ENCODE measurements around the gene SLC12A7.

Gene SLC12A7

GRCh38 chr5:1043327-1043726, 68.5 kb downstream of the SLC12A7 start:
- H3K9me3 ChIP-seq (ENCODE audit: control extremely low read depth in 1 of 5, control insufficient read depth in 4 of 5, insufficient read depth in 2 of 5, low read depth in 1 of 5, low read length in 4 of 5), result peaks cover 0 to 3% (median 0%) of the 10 kb centered on the region in 5 experiments
- POLR2A ChIA-PET, result no interaction called here
- WGBS (ENCODE audit: insufficient coverage), result 94% methylated on average over 7 of the region's 7 CpGs

GRCh38 chr5:1042626-1043025, 69.2 kb downstream of the SLC12A7 start:
- ChIA-PET CTCF (no interaction called here), POLR2A (no interaction called here)
- peaks cover 0 to 2% (median 0%) of the 10 kb centered on the region in 5 experiments for H3K27me3 ChIP-seq (replicated peaks in 2 of 5; ENCODE audit: control insufficient read depth in 4 of 5, insufficient read depth in 5 of 5, low read length in 4 of 5)
- WGBS (ENCODE audit: insufficient coverage), result 91% methylated on average over 7 of the region's 7 CpGs
- peaks cover 0 to 3% (median 0%) of the 10 kb centered on the region in 5 experiments for H3K9me3 ChIP-seq (ENCODE audit: control extremely low read depth in 1 of 5, control insufficient read depth in 4 of 5, insufficient read depth in 2 of 5, low read depth in 1 of 5, low read length in 4 of 5)
- H3K27ac ChIP-seq (ENCODE audit: insufficient read depth in 1 of 2, low read depth in 1 of 2, low read length in 2 of 2, poor library complexity in 1 of 2, severe bottlenecking in 2 of 2), result no peak overlapping the region
- no peak for DNase-seq
- H3K4me3 ChIP-seq (ENCODE audit: control insufficient read depth in 1 of 7, extremely low read depth in 1 of 7, insufficient read depth in 4 of 7, low read depth in 2 of 7, low read length in 6 of 7), result no peak overlapping the region
- H3K4me1 ChIP-seq (ENCODE audit: control extremely low read depth in 1 of 4, control insufficient read depth in 4 of 4, insufficient read depth in 4 of 4, low read length in 3 of 4), result no peaks in the 10 kb centered on the region
- H3K36me3 ChIP-seq (ENCODE audit: control insufficient read depth in 4 of 4, insufficient read depth in 4 of 4, low read length in 3 of 4), result no peaks in the 10 kb centered on the region

More at GRCh38 chr5:1043327-1043726, 68.5 kb downstream of the SLC12A7 start:
- H3K36me3 ChIP-seq (ENCODE audit: control insufficient read depth in 4 of 4, insufficient read depth in 4 of 4, low read length in 3 of 4), result no peaks in the 10 kb centered on the region
- no peak for DNase-seq
- H3K27me3 ChIP-seq (replicated peaks in 2 of 5; ENCODE audit: control insufficient read depth in 4 of 5, insufficient read depth in 5 of 5, low read length in 4 of 5), result peaks cover 0 to 2% (median 0%) of the 10 kb centered on the region in 5 experiments
- no peak overlapping the region for H3K4me3 ChIP-seq (ENCODE audit: control insufficient read depth in 1 of 7, extremely low read depth in 1 of 7, insufficient read depth in 4 of 7, low read depth in 2 of 7, low read length in 6 of 7)
- no peaks in the 10 kb centered on the region for H3K4me1 ChIP-seq (ENCODE audit: control extremely low read depth in 1 of 4, control insufficient read depth in 4 of 4, insufficient read depth in 4 of 4, low read length in 3 of 4)
- CTCF ChIA-PET, result no interaction called here
- no peak overlapping the region for H3K27ac ChIP-seq (ENCODE audit: insufficient read depth in 1 of 2, low read depth in 1 of 2, low read length in 2 of 2, poor library complexity in 1 of 2, severe bottlenecking in 2 of 2)

- Histone ChIP-seq H3K27ac (ENCODE audit: insufficient read depth in 1 of 2, low read depth in 1 of 2, low read length in 2 of 2, poor library complexity in 1 of 2, severe bottlenecking in 2 of 2) (no peak overlapping the region), H3K9me3 (ENCODE audit: control extremely low read depth in 1 of 5, control insufficient read depth in 4 of 5, insufficient read depth in 2 of 5, low read depth in 1 of 5, low read length in 4 of 5) (peaks cover 0 to 3% (median 0%) of the 10 kb centered on the region in 5 experiments), H3K4me3 (ENCODE audit: control insufficient read depth in 1 of 7, extremely low read depth in 1 of 7, insufficient read depth in 4 of 7, low read depth in 2 of 7, low read length in 6 of 7) (no peak overlapping the region), H3K36me3 (ENCODE audit: control insufficient read depth in 4 of 4, insufficient read depth in 4 of 4, low read length in 3 of 4) (no peaks in the 10 kb centered on the region), H3K4me1 (ENCODE audit: control extremely low read depth in 1 of 4, control insufficient read depth in 4 of 4, insufficient read depth in 4 of 4, low read length in 3 of 4) (no peaks in the 10 kb centered on the region), H3K27me3 (replicated peaks in 2 of 5; ENCODE audit: control insufficient read depth in 4 of 5, insufficient read depth in 5 of 5, low read length in 4 of 5) (peaks cover 0 to 2% (median 0%) of the 10 kb centered on the region in 5 experiments)
- 92% methylated on average over 15 of the region's 15 CpGs for WGBS (ENCODE audit: insufficient coverage)
- ChIA-PET CTCF (no interaction called here), POLR2A (no interaction called here)
- no peak for DNase-seq
Measured at GRCh38 chr5:1041225-1042143, 70.4 kb downstream of the SLC12A7 start.

- CTCF ChIA-PET, result no interaction called here
- no peaks in the 10 kb centered on the region for H3K36me3 ChIP-seq (ENCODE audit: control insufficient read depth in 4 of 4, insufficient read depth in 4 of 4, low read length in 3 of 4)
- H3K4me1 ChIP-seq (ENCODE audit: control extremely low read depth in 1 of 4, control insufficient read depth in 4 of 4, insufficient read depth in 4 of 4, low read length in 3 of 4), result no peaks in the 10 kb centered on the region
- H3K27me3 ChIP-seq (replicated peaks in 2 of 5; ENCODE audit: control insufficient read depth in 4 of 5, insufficient read depth in 5 of 5, low read length in 4 of 5), result peaks cover 0 to 2% (median 0%) of the 10 kb centered on the region in 5 experiments
- H3K4me3 ChIP-seq (ENCODE audit: control insufficient read depth in 1 of 7, extremely low read depth in 1 of 7, insufficient read depth in 4 of 7, low read depth in 2 of 7, low read length in 6 of 7), result no peak overlapping the region
- DNase-seq, result no peak
- H3K27ac ChIP-seq (ENCODE audit: insufficient read depth in 1 of 2, low read depth in 1 of 2, low read length in 2 of 2, poor library complexity in 1 of 2, severe bottlenecking in 2 of 2), result no peak overlapping the region
- POLR2A ChIA-PET, result no interaction called here
- WGBS (ENCODE audit: insufficient coverage), result 99% methylated on average over 10 of the region's 10 CpGs
- H3K9me3 ChIP-seq (ENCODE audit: control extremely low read depth in 1 of 5, control insufficient read depth in 4 of 5, insufficient read depth in 2 of 5, low read depth in 1 of 5, low read length in 4 of 5), result peaks cover 0 to 3% (median 0%) of the 10 kb centered on the region in 5 experiments
Measured at GRCh38 chr5:1040571-1040970, 71.3 kb downstream of the SLC12A7 start.

- peaks cover 0 to 2% (median 0%) of the 10 kb centered on the region in 5 experiments for H3K27me3 ChIP-seq (replicated peaks in 2 of 5; ENCODE audit: control insufficient read depth in 4 of 5, insufficient read depth in 5 of 5, low read length in 4 of 5)
- H3K4me3 ChIP-seq (ENCODE audit: control insufficient read depth in 1 of 7, extremely low read depth in 1 of 7, insufficient read depth in 4 of 7, low read depth in 2 of 7, low read length in 6 of 7), result no peak overlapping the region
- H3K4me1 ChIP-seq (ENCODE audit: control extremely low read depth in 1 of 4, control insufficient read depth in 4 of 4, insufficient read depth in 4 of 4, low read length in 3 of 4), result no peaks in the 10 kb centered on the region
- no peaks in the 10 kb centered on the region for H3K36me3 ChIP-seq (ENCODE audit: control insufficient read depth in 4 of 4, insufficient read depth in 4 of 4, low read length in 3 of 4)
- no peak for DNase-seq
- H3K9me3 ChIP-seq (ENCODE audit: control extremely low read depth in 1 of 5, control insufficient read depth in 4 of 5, insufficient read depth in 2 of 5, low read depth in 1 of 5, low read length in 4 of 5), result peaks cover 0 to 3% (median 0%) of the 10 kb centered on the region in 5 experiments
- ChIA-PET CTCF (no interaction called here), POLR2A (no interaction called here)
- 87% methylated on average over 11 of the region's 18 CpGs for WGBS (ENCODE audit: insufficient coverage)
- H3K27ac ChIP-seq (ENCODE audit: insufficient read depth in 1 of 2, low read depth in 1 of 2, low read length in 2 of 2, poor library complexity in 1 of 2, severe bottlenecking in 2 of 2), result no peak overlapping the region
Measured at GRCh38 chr5:1039706-1040260, 72.1 kb downstream of the SLC12A7 start.

GRCh38 chr5:1039210-1039548, 72.7 kb downstream of the SLC12A7 start:
- no peak for DNase-seq
- ChIA-PET POLR2A (no interaction called here), CTCF (no interaction called here)
- H3K27me3 ChIP-seq (replicated peaks in 2 of 5; ENCODE audit: control insufficient read depth in 4 of 5, insufficient read depth in 5 of 5, low read length in 4 of 5), result peaks cover 0 to 2% (median 0%) of the 10 kb centered on the region in 5 experiments
- H3K27ac ChIP-seq (ENCODE audit: insufficient read depth in 1 of 2, low read depth in 1 of 2, low read length in 2 of 2, poor library complexity in 1 of 2, severe bottlenecking in 2 of 2), result no peak overlapping the region
- no peaks in the 10 kb centered on the region for H3K36me3 ChIP-seq (ENCODE audit: control insufficient read depth in 4 of 4, insufficient read depth in 4 of 4, low read length in 3 of 4)
- no peaks in the 10 kb centered on the region for H3K4me1 ChIP-seq (ENCODE audit: control extremely low read depth in 1 of 4, control insufficient read depth in 4 of 4, insufficient read depth in 4 of 4, low read length in 3 of 4)
- H3K4me3 ChIP-seq (ENCODE audit: control insufficient read depth in 1 of 7, extremely low read depth in 1 of 7, insufficient read depth in 4 of 7, low read depth in 2 of 7, low read length in 6 of 7), result no peak overlapping the region
- H3K9me3 ChIP-seq (ENCODE audit: control extremely low read depth in 1 of 5, control insufficient read depth in 4 of 5, insufficient read depth in 2 of 5, low read depth in 1 of 5, low read length in 4 of 5), result no peaks in the 10 kb centered on the region
- WGBS (ENCODE audit: insufficient coverage), result 91% methylated on average over 8 of the region's 16 CpGs
